HG03354 (cell line): ENCODE data around the gene MAGEA8.
"Not testable (repeated sequence)": the region's sequence is repeated elsewhere in the genome, so short reads cannot be mapped to it uniquely, and the experiment has no call there.

ENCODE experiments used
- ATAC-seq: cut with Tn5 transposase; IDR thresholded peaks from one replicate; pipeline ENCODE4 v1.9.1; 2021; ENCODE audit warnings: mild to moderate bottlenecking; ENCODE audit not compliant: unreplicated experiment, poor library complexity, severe bottlenecking

Gene MAGEA8, protein sequence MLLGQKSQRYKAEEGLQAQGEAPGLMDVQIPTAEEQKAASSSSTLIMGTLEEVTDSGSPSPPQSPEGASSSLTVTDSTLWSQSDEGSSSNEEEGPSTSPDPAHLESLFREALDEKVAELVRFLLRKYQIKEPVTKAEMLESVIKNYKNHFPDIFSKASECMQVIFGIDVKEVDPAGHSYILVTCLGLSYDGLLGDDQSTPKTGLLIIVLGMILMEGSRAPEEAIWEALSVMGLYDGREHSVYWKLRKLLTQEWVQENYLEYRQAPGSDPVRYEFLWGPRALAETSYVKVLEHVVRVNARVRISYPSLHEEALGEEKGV

DNA sequence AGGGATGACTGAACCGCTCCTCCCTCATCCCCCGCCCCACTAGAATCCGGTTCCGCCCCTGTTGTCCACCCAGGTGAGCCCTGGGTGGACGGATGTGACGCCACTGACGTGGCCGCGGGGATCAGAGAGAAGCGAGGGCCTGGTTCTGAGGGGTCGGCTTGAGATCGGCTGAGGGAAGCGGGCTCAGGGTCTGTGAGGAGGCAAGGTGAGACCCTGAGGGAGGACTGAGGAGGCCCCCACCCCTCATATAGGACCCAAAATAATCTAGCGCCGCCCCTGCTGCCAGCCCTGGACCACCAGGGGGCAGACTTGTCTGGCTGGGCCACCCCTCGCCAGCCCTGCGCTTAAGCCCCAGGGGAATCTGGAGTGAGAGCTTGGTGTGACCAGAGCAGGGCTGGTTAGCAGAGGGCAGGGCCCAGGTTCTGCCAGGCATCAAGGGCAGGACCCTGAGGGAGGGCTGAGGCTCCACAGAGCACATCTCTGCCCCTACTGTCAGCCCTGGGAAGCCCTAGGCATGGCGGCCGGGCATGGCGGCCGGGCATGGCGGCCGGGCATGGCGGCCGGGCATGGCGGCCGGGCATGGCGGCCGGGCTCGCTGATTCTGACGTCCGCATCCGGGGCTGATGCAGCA lies at the start of gene MAGEA8:
Gene MAGEA8, plus strand, starts transcription at position 103 of the 631 bp plus-strand sequence. CDS start 3,090 bp downstream, outside the sequence.
- ATAC-seq: no peak

DNA sequence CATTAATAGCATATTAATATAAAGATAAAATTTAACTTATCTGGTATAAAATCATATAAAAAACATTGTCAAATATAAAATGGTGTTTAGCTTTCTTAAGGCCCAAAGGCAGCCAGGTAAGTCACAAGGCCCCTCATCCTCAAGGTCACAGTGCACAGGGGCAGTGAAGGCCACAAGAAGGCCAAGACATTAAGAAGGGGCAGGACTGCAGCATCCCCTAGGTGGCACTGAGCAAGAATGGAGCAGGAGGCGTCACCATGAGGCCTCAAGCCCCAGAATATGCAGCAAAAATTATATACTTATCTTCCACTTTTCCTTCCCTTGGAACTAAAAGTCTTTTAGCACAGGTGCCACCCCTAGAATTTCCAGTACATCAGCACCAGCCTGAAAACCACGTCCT lies 49.5 kb upstream of the MAGEA8 start:
- ATAC-seq: no peak

DNA sequence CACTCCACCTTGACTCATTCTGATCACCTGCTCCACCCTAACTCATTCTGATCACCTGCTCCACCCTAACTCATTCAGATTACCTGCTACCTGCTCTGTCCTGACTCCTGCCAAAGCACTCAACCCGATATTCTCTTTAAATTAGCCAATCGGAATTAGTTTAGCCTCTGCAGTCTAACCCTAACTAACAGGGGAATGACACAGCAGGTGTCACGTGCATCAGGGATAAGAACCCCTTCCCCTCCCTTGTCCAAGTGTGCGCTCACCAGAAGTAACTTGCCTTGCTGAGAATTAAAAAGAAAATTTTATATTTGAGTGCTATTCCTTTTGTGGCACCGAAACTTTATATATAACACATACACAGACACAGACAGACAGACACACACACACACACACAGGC lies 44.3 kb upstream of the MAGEA8 start:
- ATAC-seq: not testable (repeated sequence)

DNA sequence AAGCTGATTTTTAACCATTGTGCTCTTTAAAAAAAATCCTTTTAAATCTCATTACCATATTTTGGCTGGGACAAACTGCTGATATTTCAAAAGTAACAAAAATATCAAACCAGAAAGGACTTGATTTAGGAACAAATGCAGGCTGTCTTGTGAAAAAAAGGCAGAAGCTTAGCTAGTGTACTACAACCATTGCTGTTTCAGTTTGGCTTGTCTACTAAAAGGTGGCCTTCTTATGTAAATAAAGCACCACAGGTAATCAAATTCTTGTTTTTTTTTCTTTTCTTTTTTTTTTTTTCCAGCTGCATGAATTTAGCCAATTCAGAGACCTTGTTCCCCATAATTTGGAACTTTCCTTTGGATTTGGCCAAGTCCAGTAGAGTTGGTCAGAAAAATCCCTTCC lies 43.8 kb upstream of the MAGEA8 start:
- ATAC-seq: no peak

DNA sequence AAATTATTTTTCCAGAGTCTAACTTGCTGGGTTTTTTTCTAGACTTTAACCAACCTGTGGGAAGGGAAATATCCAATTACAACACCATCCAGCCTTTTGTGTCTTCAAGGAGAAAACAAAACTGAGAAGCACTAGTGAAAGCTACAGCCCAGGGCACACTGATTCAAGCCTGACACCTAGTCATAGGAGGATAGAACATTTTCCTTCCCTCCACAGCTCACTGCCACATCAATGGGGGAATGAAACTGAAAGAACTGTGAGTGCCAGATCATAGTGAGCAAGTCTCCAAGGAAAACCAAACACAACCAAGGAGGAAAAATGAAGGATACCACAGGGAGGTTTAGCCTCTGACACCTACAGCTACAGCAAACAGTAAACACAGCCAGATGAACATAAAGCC lies 43.3 kb upstream of the MAGEA8 start:
- ATAC-seq: peak; percentile 78

DNA sequence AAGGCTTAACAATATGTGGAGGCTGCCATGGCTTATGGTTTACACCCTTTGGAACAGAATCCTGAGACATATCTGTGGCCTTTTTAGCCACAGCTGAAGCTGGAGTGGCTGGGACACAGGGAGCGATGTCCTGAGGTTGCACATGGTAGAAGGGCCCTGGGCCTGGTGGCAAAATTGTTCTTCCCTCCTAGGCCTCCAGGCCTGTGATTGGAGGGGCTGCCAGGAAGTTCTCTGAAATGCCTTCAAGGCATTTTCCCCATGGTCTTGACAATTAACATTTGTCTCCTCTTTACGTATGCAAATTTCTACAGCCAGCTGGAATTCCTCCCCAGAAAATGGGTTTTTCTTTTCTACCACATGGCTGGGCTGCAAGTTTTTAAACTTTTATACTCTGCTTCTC lies 39.1 kb upstream of the MAGEA8 start:
- ATAC-seq: no peak

DNA sequence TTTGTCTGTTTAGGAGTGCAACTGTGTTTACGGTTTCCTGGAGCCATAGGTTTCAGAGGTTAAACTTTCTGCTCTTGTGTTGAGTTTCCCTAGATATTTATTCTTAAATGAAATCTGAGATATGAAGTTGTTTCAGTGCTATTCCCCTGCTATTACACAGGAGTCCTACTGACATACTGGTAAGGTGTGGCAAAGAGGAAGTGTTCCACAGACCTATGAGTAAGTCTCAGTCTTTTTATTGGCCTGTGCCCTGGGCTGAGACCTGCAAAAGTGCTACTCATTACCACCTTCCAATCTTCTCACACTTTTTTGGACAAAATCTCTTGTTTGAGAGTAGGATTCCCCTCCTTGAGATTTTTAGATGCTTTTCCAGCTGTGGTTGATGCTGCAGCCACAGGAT lies 35.6 kb upstream of the MAGEA8 start:
- ATAC-seq: no peak

DNA sequence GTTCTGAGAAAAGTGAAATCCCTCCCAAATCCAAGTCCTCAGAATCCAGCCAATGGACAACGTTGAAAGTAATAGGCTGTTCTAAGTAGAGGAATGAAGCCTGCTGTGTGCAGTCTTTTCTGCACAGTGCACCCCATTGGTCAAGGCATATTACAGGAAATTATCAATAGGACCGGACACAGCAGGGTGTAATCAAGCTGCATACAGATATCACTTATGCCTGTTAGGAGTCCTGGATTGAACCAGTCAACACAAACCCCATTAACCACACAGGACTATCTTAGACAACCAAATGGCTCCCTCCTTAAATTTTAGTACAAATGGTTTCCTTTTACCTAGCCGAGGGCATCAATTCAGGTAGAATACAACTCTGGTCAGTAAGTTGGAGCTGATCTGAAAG lies 34.2 kb upstream of the MAGEA8 start:
- ATAC-seq: no peak

DNA sequence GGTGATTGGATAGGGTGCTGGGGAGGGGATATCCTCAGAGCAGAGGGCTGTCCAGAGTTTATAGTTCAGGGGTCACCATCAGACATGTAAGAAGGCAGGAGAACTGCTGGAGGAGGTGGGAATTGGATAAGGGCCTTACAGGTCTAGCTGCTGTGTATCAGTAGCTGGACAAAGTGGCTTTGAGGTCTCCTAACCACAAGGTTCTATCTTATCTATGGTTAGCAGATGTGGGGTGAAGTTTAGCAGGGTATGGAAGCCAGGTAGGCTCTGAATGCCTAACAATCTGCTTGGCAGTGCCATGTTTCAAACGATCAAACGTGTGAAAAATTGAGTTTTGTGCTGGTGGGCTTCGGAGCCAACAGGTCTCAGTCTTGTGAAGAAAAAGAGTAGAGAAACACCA lies 32.1 kb upstream of the MAGEA8 start:
- no peak for ATAC-seq

DNA sequence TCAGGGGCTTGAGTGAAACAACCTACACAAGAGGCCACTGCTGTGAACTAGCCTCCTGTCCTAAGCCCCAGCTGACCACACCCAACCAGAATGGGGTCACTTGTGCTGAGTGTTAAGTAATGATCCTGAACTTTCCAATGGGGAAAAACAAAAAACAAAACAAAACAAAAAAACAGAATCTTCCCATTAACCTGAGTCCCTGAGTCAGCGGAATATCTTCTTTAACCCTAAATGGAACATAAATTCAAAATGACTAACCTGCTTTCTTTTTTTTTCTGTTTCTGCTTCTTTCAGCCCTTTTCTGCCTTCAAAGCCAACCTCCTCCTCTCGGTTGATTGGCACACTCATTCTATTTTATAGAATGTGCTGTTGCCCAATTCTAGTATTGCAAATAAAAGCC lies 31.2 kb upstream of the MAGEA8 start:
- ATAC-seq: no peak

DNA sequence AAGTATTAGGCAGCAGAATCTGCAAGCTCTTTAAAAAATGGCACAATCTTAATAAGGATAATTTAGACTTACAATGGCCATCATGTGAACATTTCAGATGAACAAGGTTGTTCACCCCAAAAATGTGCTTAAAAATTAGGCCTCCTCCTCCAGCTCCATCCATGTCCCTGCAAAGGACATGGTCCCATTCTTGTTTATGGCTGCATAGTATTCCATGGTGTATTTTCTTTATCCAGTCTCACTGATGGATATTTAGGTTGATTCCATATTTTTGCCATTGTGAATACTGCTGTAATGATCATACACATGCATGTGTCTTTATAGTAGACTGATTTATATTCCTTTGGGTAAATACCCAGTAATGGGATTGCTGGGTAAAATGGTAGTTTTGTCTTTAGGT lies 29.1 kb upstream of the MAGEA8 start:
- ATAC-seq: no peak

DNA sequence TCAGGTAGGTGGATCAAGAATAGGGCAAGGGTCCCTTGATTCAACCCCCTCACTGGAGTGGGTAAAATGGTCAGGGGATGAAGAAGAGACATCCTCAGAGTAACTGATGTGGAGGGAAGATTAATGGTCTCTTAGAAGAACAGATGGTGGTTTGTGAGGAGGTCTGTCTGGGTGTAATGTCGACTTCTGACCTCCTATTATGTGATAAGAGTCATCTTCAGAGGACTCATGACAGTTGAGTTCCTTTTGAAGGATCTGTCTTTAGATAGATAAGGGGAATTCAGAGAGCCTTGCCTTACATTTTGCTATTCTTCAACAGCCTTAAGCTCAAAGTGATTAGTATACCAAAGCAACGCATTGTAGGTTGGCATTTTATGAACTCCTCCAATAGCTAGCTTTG lies 27.1 kb upstream of the MAGEA8 start:
- no peak for ATAC-seq

DNA sequence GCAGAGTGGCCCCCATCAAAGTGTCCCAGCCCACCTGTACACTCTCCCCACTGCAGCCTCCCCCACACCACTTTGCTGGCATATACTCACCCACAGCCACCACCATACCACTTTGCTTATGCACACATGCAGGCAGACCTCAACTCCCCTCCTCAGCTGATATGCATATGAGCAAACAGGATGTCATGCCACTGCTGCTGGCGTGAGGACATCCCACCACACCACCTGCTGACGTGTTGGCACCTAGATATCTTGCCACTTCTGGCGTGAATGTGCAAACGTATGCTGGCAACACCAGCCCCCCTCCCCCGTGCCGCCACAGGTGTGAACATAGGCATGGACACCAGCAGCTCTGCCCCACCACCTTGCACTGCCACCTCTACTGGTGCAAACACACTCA lies 22.4 kb upstream of the MAGEA8 start:
- no peak for ATAC-seq

DNA sequence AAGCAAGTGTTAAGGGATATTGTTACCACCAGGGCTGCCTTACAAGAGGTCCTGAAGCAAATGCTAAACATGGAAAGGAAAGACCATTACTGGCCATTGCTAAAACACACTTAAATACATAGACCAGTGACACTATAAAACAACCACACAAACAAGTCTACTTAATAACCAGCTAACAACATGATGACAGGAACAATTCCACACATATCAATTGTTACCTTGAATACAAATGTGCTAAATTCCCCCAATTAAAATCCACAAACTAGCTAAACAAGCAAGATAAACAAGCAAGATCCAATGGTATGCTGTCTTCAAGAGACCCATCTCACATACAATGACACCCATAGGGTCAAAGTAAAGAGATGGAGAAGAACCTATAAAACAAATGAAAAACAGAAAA lies 20.5 kb upstream of the MAGEA8 start:
- ATAC-seq: no peak

DNA sequence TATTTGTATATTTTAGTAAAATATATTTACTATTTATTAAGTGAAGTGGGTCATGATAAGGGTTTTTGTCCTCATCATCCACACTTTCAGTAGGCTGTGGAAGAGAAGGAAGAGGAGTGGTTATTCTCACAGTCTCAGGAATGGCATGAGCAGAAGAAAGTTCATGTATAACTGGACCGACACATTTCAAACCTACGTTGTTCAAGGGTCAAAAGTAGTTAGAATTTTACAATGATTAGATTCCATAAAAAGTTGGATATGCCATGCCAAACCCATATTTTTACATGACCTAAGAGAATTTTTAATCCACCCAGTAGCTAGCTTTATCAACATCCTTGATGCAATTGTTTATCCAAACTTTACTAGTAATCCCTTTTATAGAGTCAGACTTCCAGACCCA lies 15.6 kb upstream of the MAGEA8 start:
- no peak for ATAC-seq

DNA sequence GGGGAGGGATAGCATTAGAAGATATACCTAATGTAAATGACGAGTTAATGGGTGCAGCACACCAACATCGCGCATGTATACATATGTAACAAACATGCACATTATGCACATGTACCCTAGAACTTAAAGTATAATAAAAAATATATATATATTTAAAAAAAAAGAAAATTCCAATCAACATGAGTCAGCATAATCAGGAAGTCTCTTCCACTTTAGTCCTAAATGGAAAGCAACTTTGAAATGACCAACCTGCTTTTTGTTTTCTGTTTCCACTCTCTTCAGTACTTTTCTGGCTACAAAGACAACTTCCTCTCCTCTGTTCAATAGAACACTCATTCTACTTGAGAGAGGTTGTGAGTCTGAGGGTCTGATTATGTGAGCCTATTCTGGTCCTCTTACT lies 13.5 kb upstream of the MAGEA8 start:
- ATAC-seq: no peak

DNA sequence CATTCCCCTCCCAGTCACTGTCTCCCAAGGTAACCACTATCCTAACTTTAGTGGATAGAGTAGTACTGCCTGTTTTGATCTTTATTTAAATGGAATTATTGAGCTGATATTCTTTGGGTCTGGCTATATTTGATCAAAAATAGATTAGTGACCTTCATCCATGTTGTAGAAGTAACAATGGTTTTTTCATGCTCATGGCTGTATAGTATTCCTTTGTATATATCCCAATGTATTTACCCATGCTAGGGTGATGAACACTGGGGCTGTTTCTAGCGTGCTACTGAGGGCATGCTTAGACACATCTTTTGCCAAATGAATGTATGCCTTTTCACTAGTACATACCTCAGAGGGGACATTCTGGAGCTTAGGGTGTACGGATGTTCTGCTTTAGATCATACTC lies 10.1 kb upstream of the MAGEA8 start:
- no peak for ATAC-seq

DNA sequence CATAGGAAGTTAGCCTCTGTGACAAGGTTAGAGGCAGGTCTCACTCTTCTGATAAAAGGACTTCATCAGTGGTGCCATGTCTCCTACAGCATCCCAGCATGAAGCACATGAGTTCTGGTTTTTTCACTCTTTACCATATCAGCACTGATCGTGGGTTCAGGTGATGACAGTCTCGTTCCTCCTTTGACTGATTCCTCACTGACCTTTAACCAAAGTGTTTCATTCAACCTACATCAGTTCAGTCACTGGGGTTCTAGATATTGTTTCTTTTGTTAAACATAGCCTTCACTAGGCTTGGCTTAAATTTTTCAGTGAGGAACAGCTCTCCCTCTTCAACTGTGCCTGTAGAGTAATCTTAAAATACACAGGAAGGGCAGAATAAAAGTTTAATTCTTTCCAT lies 9.6 kb upstream of the MAGEA8 start:
- no peak for ATAC-seq

DNA sequence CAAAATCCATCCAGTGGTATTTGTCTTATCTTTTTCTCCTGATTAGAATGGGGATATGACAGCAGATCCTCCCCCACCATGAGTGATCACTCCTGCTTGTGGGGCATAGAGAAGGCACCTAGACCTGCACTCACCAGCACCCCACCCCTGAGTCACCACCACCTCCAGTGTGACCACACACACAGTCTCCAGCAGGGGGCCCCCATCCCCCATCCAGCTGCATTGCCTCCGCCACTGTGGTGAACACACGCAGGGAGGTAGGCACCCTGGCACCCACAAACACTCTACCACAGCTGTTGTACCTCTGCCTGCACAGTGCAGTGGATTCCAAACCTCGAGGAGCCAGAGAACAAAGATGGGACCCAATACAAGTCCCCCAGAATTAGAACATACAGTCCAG lies 9.0 kb upstream of the MAGEA8 start:
- peak; percentile 84 for ATAC-seq

DNA sequence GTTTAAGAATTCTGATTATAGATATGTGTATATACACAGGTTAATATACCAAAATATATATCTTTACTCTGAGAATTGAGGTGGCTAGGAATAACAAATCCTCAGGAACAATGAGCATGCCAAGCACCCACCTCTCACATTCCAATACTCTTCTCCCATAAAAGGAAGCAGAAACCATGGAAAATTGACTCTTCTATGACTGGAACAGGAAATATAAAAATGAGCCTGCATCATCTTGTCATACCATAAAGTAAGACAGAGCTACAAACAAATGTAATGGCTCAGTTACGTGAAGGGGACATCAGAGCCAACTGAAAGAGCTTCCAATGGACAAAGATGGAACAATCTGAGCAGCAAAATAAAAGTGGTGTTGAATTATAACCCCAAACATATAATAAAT lies 3.8 kb upstream of the MAGEA8 start:
- no peak for ATAC-seq

DNA sequence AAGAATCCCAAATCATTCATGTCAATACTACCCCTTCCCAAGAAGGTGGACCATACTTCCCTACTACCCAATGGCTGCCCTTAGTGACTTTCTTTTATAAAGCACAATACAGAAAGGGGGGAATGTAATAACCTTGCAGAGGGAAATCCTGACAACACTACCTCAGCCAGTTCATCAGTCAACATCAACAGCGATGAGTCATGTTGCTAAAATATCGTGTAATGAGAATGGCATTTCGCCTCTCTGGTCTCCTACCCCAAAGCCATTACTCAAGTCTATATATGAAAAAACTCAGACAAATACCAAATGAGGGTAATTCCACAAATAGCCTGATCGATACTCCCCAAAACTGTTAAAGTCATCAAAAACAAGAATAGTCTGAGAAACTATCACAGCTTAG lies 3.3 kb upstream of the MAGEA8 start:
- no peak for ATAC-seq

DNA sequence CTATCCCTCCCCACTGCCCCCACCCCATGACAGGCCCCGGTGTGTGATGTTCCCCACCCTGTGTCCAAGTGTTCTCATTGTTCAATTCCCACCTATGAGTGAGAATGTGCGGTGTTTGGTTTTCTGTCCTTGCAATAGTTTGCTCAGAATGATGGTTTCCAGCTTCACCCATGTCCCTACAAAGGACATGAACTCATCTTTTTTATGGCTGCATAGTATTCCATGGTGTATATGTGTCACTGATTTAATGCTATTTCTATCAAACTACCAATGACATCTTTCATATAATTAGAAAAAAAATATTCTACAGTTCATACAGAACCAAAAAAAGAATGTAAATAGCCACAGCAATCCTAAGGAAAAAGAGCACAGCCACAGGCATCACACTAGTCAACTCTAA lies 9.8 kb downstream of the MAGEA8 start:
- ATAC-seq: not testable (repeated sequence)
